ENCODE data around the gene AGK. TPM values are rescaled to one million over a fixed set of nuclear protein-coding genes. Genes with fewer than 3 reads are reported as not detected.
A peak's percentile ranks its signal among the peaks of the same experiment; 100 is the strongest.

The AGK gene
- total and polyA plus RNA-seq, 4 donors: 13.7 to 39.1 (median 20.9) TPM

- DNase-seq: no peak
- no peak for ATAC-seq (ENCODE audit: insufficient read depth, low FRiP score)
- no peak overlapping the region for H3K4me3 ChIP-seq
- peak overlapping the region in 1 of 2 donors; percentile 15 for H3K27ac ChIP-seq (ENCODE audit: low read depth in 1 of 2, low read length in 1 of 2)
- peaks cover 0 to 5% (median 1%) of the 10 kb centered on the region in 4 donors for H3K36me3 ChIP-seq (ENCODE audit: control insufficient read depth in 4 of 4, insufficient read depth in 4 of 4, low read length in 4 of 4)
- no peaks in the 10 kb centered on the region for H3K27me3 ChIP-seq (ENCODE audit: control insufficient read depth in 3 of 3, insufficient read depth in 3 of 3, low read length in 2 of 3)
- 62 to 66% methylated on average over 10 of the region's 10 CpGs for WGBS, 2 donors
- no peak for TF ChIP-seq CTCF (IDR thresholded peaks at IDR 0.05; ENCODE audit: control extremely low read depth, extremely low read depth)
- no peaks in the 10 kb centered on the region for H3K9me3 ChIP-seq (ENCODE audit: control insufficient read depth in 4 of 4, insufficient read depth in 3 of 4, low read length in 3 of 4)
- peaks cover 0 to 41% (median 15%) of the 10 kb centered on the region in 5 donors for H3K4me1 ChIP-seq (ENCODE audit: control insufficient read depth in 5 of 5, insufficient read depth in 5 of 5, low read length in 5 of 5)
- no peak overlapping the region for H3K9ac ChIP-seq (ENCODE audit: insufficient read depth in 1 of 2, low read length in 2 of 2)
These were observed 146.1 kb downstream of the AGK start for GRCh38 chr7:141697211-141697871.

- Histone ChIP-seq H3K9ac (ENCODE audit: insufficient read depth in 1 of 2, low read length in 2 of 2) (no peak overlapping the region), H3K27me3 (ENCODE audit: control insufficient read depth in 3 of 3, insufficient read depth in 3 of 3, low read length in 2 of 3) (no peaks in the 10 kb centered on the region), H3K36me3 (ENCODE audit: control insufficient read depth in 4 of 4, insufficient read depth in 4 of 4, low read length in 4 of 4) (peaks cover 0 to 5% (median 1%) of the 10 kb centered on the region in 4 donors), H3K4me3 (no peak overlapping the region), H3K9me3 (ENCODE audit: control insufficient read depth in 4 of 4, insufficient read depth in 3 of 4, low read length in 3 of 4) (no peaks in the 10 kb centered on the region), H3K27ac (ENCODE audit: low read depth in 1 of 2, low read length in 1 of 2) (peak overlapping the region in 1 of 2 donors; percentile 40), H3K4me1 (ENCODE audit: control insufficient read depth in 5 of 5, insufficient read depth in 5 of 5, low read length in 5 of 5) (peaks cover 0 to 41% (median 15%) of the 10 kb centered on the region in 5 donors)
- DNase-seq (no peak), ATAC-seq (ENCODE audit: insufficient read depth, low FRiP score) (no peak)
- no peak for TF ChIP-seq CTCF (IDR thresholded peaks at IDR 0.05; ENCODE audit: control extremely low read depth, extremely low read depth)
- WGBS, 2 donors: 65 to 71% methylated on average over 1 of the region's 1 CpG
These were observed 147.2 kb downstream of the AGK start for GRCh38 chr7:141698247-141699015.

GRCh38 chr7:141699860-141700259 lies 148.7 kb downstream of the AGK start:
- 80 to 82% methylated on average over 3 of the region's 3 CpGs for WGBS, 2 donors
- Histone ChIP-seq H3K27me3 (ENCODE audit: control insufficient read depth in 3 of 3, insufficient read depth in 3 of 3, low read length in 2 of 3) (no peaks in the 10 kb centered on the region), H3K36me3 (ENCODE audit: control insufficient read depth in 4 of 4, insufficient read depth in 4 of 4, low read length in 4 of 4) (peaks cover 0 to 5% (median 1%) of the 10 kb centered on the region in 4 donors), H3K9me3 (ENCODE audit: control insufficient read depth in 4 of 4, insufficient read depth in 3 of 4, low read length in 3 of 4) (no peaks in the 10 kb centered on the region), H3K9ac (ENCODE audit: insufficient read depth in 1 of 2, low read length in 2 of 2) (no peak overlapping the region), H3K27ac (ENCODE audit: low read depth in 1 of 2, low read length in 1 of 2) (no peak overlapping the region), H3K4me3 (no peak overlapping the region), H3K4me1 (ENCODE audit: control insufficient read depth in 5 of 5, insufficient read depth in 5 of 5, low read length in 5 of 5) (peaks cover 0 to 38% (median 15%) of the 10 kb centered on the region in 5 donors)
- no peak for TF ChIP-seq CTCF (IDR thresholded peaks at IDR 0.05; ENCODE audit: control extremely low read depth, extremely low read depth)
- DNase-seq (no peak), ATAC-seq (ENCODE audit: insufficient read depth, low FRiP score) (no peak)

Measured in lung (tissue), 12 donors.